Lower lobe of right lung (tissue), 2 donors: Measurements from ENCODE around the gene MESP2. TPM values are rescaled to one million over a fixed set of nuclear protein-coding genes. Genes with fewer than 3 reads are reported as not detected.

Experiments used
- ATAC-seq, 2 donors: fragments of 200-7000 bp; cut with Tn5 transposase; one replicate each; pipeline ENCODE4 v1.9.1; 2020 to 2022; ENCODE audit warnings: mild to moderate bottlenecking in 2 of 2, moderate library complexity in 2 of 2
- DNase-seq: peaks from one replicate; pipeline ENCODE4 v3.0.0-alpha.2; 2020
- H3K27ac ChIP-seq: fragments of 200-600 bp; one replicate; pipeline ENCODE4 v1.8.0; 2022
- H3K27me3 ChIP-seq: fragments of 200-600 bp; one replicate; pipeline ENCODE4 v1.8.0; 2022; ENCODE audit warnings: low read depth
- H3K36me3 ChIP-seq: fragments of 200-600 bp; one replicate; pipeline ENCODE4 v1.8.0; 2022; ENCODE audit warnings: mild to moderate bottlenecking
- H3K4me1 ChIP-seq: fragments of 200-600 bp; one replicate; pipeline ENCODE4 v1.8.0; 2022
- H3K4me3 ChIP-seq: fragments of 200-600 bp; one replicate; pipeline ENCODE4 v1.8.0; 2022; ENCODE audit warnings: mild to moderate bottlenecking
- H3K9me3 ChIP-seq: fragments of 200-600 bp; one replicate; pipeline ENCODE4 v1.8.0; 2022
- CTCF ChIP-seq: fragments of 200-600 bp; IDR thresholded peaks from one replicate; pipeline ENCODE4 v1.8.0; 2022; ENCODE audit warnings: antibody characterized with exemption, mild to moderate bottlenecking
- intact Hi-C: fragments of 100-400 bp; cut with DNase I; formaldehyde crosslinking; loops from one replicate; pipeline ENCODE4 v1.11.0; 2022
- total RNA-seq: library from RNA; stranded (reverse); fragmentation: NEBNext Ultra II Directional; extraction: Animal tissue kit (Norgen Biotek cat#: 25700); gene quantifications from one replicate; pipeline ENCODE4 v1.2.1, GENCODE V29; 2021
- donor health status: DM: no; HTN: yes; CAD: no; lungs with severe emphysema.

The MESP2 gene
- total RNA-seq, 1 donor from 2014 or later, result not detected

GRCh38 chr15:89740137-89740536 lies 36.0 kb upstream of the MESP2 start:
- intact Hi-C loops, result no loop called here
- ATAC-seq, result peak; percentile 84 to 92
- H3K27me3 ChIP-seq, result peaks cover 2% of the 10 kb centered on the region
- peak; percentile 91 for TF ChIP-seq CTCF
- no peaks in the 10 kb centered on the region for H3K4me1 ChIP-seq
- H3K4me3 ChIP-seq, result no peak overlapping the region
- no peak overlapping the region for H3K27ac ChIP-seq
- H3K9me3 ChIP-seq, result no peaks in the 10 kb centered on the region
- H3K36me3 ChIP-seq, result no peaks in the 10 kb centered on the region
- DNase-seq, result no peak

GRCh38 chr15:89743011-89743410 lies 33.1 kb upstream of the MESP2 start:
- H3K27ac ChIP-seq, result no peak overlapping the region
- no peak overlapping the region for H3K4me3 ChIP-seq
- TF ChIP-seq CTCF, result no peak
- H3K36me3 ChIP-seq, result no peaks in the 10 kb centered on the region
- ATAC-seq (no peak), DNase-seq (no peak)
- peaks cover 7% of the 10 kb centered on the region for H3K27me3 ChIP-seq
- no peaks in the 10 kb centered on the region for H3K4me1 ChIP-seq
- H3K9me3 ChIP-seq, result no peaks in the 10 kb centered on the region
- intact Hi-C loops, result no loop called here

GRCh38 chr15:89743594-89743993 lies 32.5 kb upstream of the MESP2 start:
- Histone ChIP-seq H3K27me3 (peaks cover 7% of the 10 kb centered on the region), H3K9me3 (no peaks in the 10 kb centered on the region), H3K4me1 (no peaks in the 10 kb centered on the region), H3K4me3 (no peak overlapping the region), H3K27ac (no peak overlapping the region), H3K36me3 (no peaks in the 10 kb centered on the region)
- ATAC-seq (no peak), DNase-seq (no peak)
- TF ChIP-seq CTCF, result no peak
- intact Hi-C loops, result no loop called here

- no peak overlapping the region for H3K4me3 ChIP-seq
- H3K9me3 ChIP-seq, result no peaks in the 10 kb centered on the region
- DNase-seq (no peak), ATAC-seq (no peak)
- no peak overlapping the region for H3K27ac ChIP-seq
- no peak for TF ChIP-seq CTCF
- peaks cover 4% of the 10 kb centered on the region for H3K4me1 ChIP-seq
- H3K36me3 ChIP-seq, result no peaks in the 10 kb centered on the region
- peaks cover 22% of the 10 kb centered on the region for H3K27me3 ChIP-seq
- intact Hi-C loops, result no loop called here
Measured at GRCh38 chr15:89745131-89745530, 31.0 kb upstream of the MESP2 start.

- Histone ChIP-seq H3K4me1 (peaks cover 8% of the 10 kb centered on the region), H3K9me3 (no peaks in the 10 kb centered on the region), H3K36me3 (no peaks in the 10 kb centered on the region), H3K27me3 (peaks cover 24% of the 10 kb centered on the region), H3K4me3 (no peak overlapping the region), H3K27ac (no peak overlapping the region)
- intact Hi-C loops, result no loop called here
- ATAC-seq (no peak), DNase-seq (no peak)
- no peak for TF ChIP-seq CTCF
Measured at GRCh38 chr15:89745768-89746167, 30.4 kb upstream of the MESP2 start.

GRCh38 chr15:89746386-89746780 lies 29.7 kb upstream of the MESP2 start:
- no peaks in the 10 kb centered on the region for H3K9me3 ChIP-seq
- TF ChIP-seq CTCF, result no peak
- ATAC-seq (no peak), DNase-seq (no peak)
- no peaks in the 10 kb centered on the region for H3K36me3 ChIP-seq
- peaks cover 12% of the 10 kb centered on the region for H3K4me1 ChIP-seq
- no peak overlapping the region for H3K4me3 ChIP-seq
- no peak overlapping the region for H3K27ac ChIP-seq
- intact Hi-C loops, result no loop called here
- H3K27me3 ChIP-seq, result peaks cover 24% of the 10 kb centered on the region
